OCI-M1 (cell line): ENCODE results near the gene KLHL29.
A peak's percentile ranks its signal among the peaks of the same experiment; 100 is the strongest.

Source experiments
- DNase-seq: peaks from one replicate; lab custom pipeline; 2025; lab: John Stamatoyannopoulos, UW

The KLHL29 gene

GRCh38 chr2:23452372-23452771 is 67.4 kb downstream of the KLHL29 start:
- DNase-seq: no peak

GRCh38 chr2:23452853-23453420 is 68.0 kb downstream of the KLHL29 start:
- DNase-seq: peak; percentile 85

- DNase-seq: no peak
These were observed 68.5 kb downstream of the KLHL29 start for GRCh38 chr2:23453432-23453831.

GRCh38 chr2:23453836-23454460 is 69.0 kb downstream of the KLHL29 start:
- peak; percentile 64 for DNase-seq

GRCh38 chr2:23454501-23455120 is 69.6 kb downstream of the KLHL29 start:
- DNase-seq: peak; percentile 91

- no peak for DNase-seq
These were observed 71.4 kb downstream of the KLHL29 start for GRCh38 chr2:23456396-23456795.

GRCh38 chr2:23456881-23457760 is 72.1 kb downstream of the KLHL29 start:
- DNase-seq: no peak

- no peak for DNase-seq
These were observed 73.2 kb downstream of the KLHL29 start for GRCh38 chr2:23457990-23458682.

GRCh38 chr2:23459032-23459431 is 74.1 kb downstream of the KLHL29 start:
- DNase-seq: no peak

GRCh38 chr2:23460228-23460627 is 75.2 kb downstream of the KLHL29 start:
- peak; percentile 67 for DNase-seq

GRCh38 chr2:23460993-23461392 is 76.0 kb downstream of the KLHL29 start:
- no peak for DNase-seq

- no peak for DNase-seq
These were observed 79.2 kb downstream of the KLHL29 start for GRCh38 chr2:23464156-23464555.

- no peak for DNase-seq
These were observed 80.0 kb downstream of the KLHL29 start for GRCh38 chr2:23464905-23465537.

GRCh38 chr2:23465936-23466335 is 81.0 kb downstream of the KLHL29 start:
- no peak for DNase-seq

GRCh38 chr2:23467618-23468017 is 82.6 kb downstream of the KLHL29 start:
- no peak for DNase-seq

- no peak for DNase-seq
These were observed 83.6 kb downstream of the KLHL29 start for GRCh38 chr2:23468474-23469141.

GRCh38 chr2:23469142-23469540 is 84.2 kb downstream of the KLHL29 start:
- DNase-seq: no peak

GRCh38 chr2:23475036-23475435 is 90.1 kb downstream of the KLHL29 start:
- no peak for DNase-seq

GRCh38 chr2:23475473-23475872 is 90.5 kb downstream of the KLHL29 start:
- no peak for DNase-seq

GRCh38 chr2:23476786-23477185 is 91.8 kb downstream of the KLHL29 start:
- no peak for DNase-seq

- DNase-seq: no peak
These were observed 92.4 kb downstream of the KLHL29 start for GRCh38 chr2:23477392-23477791.
